ENCODE measurements around the gene PTPRH. TPM values are rescaled to one million over a fixed set of nuclear protein-coding genes. Genes with fewer than 3 reads are reported as not detected.

Gene PTPRH
- total and polyA plus RNA-seq, 10 donors: 6.5 to 97.9 (median 48.9) TPM

GRCh38 chr19:55146078-55146704, 63.1 kb downstream of the PTPRH start:
- DNase-seq: no peak
- H3K36me3 ChIP-seq: no peaks in the 10 kb centered on the region
- no peak overlapping the region for H3K27ac ChIP-seq
- H3K4me3 ChIP-seq: peak overlapping the region in 1 of 8 donors; percentile 56
- WGBS, 5 donors: 1 to 2% (median 2%) methylated on average over 24 to 37 of the region's 41 CpGs
- intact Hi-C loops (cut with DNase I; ENCODE audit: low total_unique reads): loop anchor here (10.0 kb wide), 1 partner anchor 359 kb away; no protein-coding TSS in a partner anchor
- peaks cover 0 to under 1% (median 0%) of the 10 kb centered on the region in 8 donors for H3K9me3 ChIP-seq
- H3K27me3 ChIP-seq (replicated peaks in 1 of 7): peaks cover 4 to 87% (median 70%) of the 10 kb centered on the region in 7 donors
- TF ChIP-seq POLR2AphosphoS5 (IDR thresholded peaks at IDR 0.05) (no peak), CTCF (IDR thresholded peaks at IDR 0.05 in 8 of 11, conservative IDR thresholded peaks at IDR 0.05 in 3 of 11) (peak in 2 of 11 experiments; percentile 42)
- peaks cover 0 to 31% (median 16%) of the 10 kb centered on the region in 6 donors for H3K4me1 ChIP-seq

GRCh38 chr19:55145232-55145631, 64.1 kb downstream of the PTPRH start:
- WGBS, 5 donors: 7 to 13% (median 9%) methylated on average over 3 of the region's 3 CpGs
- Histone ChIP-seq H3K4me3 (peak overlapping the region in 1 of 8 donors; percentile 56), H3K9me3 (no peaks in the 10 kb centered on the region), H3K4me1 (peaks cover 0 to 35% (median 19%) of the 10 kb centered on the region in 6 donors), H3K27ac (no peak overlapping the region), H3K36me3 (no peaks in the 10 kb centered on the region), H3K27me3 (replicated peaks in 1 of 7) (peaks cover 4 to 96% (median 73%) of the 10 kb centered on the region in 7 donors)
- no peak for TF ChIP-seq POLR2A (IDR thresholded peaks at IDR 0.05)
- TF ChIP-seq CTCF (IDR thresholded peaks at IDR 0.05 in 8 of 11, conservative IDR thresholded peaks at IDR 0.05 in 3 of 11): no peak
- no peak for TF ChIP-seq POLR2AphosphoS5 (IDR thresholded peaks at IDR 0.05)
- intact Hi-C loops (cut with DNase I; ENCODE audit: low total_unique reads): loop anchor here (10.0 kb wide), 1 partner anchor 360 kb away; no protein-coding TSS in a partner anchor
- no peak for DNase-seq

- H3K27me3 ChIP-seq (replicated peaks in 1 of 7): peaks cover 2 to 99% (median 61%) of the 10 kb centered on the region in 7 donors
Observed at GRCh38 chr19:55141696-55142095, 67.6 kb downstream of the PTPRH start.

More at GRCh38 chr19:55141696-55142095, 67.6 kb downstream of the PTPRH start:
- no peak for TF ChIP-seq POLR2AphosphoS5 (IDR thresholded peaks at IDR 0.05)
- TF ChIP-seq CTCF (IDR thresholded peaks at IDR 0.05 in 8 of 11, conservative IDR thresholded peaks at IDR 0.05 in 3 of 11): no peak
- no peak for TF ChIP-seq POLR2A (IDR thresholded peaks at IDR 0.05)
- DNase-seq: no peak
- WGBS, 5 donors: 12 to 53% (median 25%) methylated on average over 12 to 21 of the region's 21 CpGs
- no peak overlapping the region for H3K4me3 ChIP-seq
- no peak overlapping the region for H3K27ac ChIP-seq
- H3K36me3 ChIP-seq: no peaks in the 10 kb centered on the region
- H3K9me3 ChIP-seq: no peaks in the 10 kb centered on the region
- intact Hi-C loops (cut with DNase I; ENCODE audit: low total_unique reads): loop anchor here (10.0 kb wide), 1 partner anchor 363 kb away; no protein-coding TSS in a partner anchor
- peaks cover 0 to 35% (median 17%) of the 10 kb centered on the region in 6 donors for H3K4me1 ChIP-seq

All from spleen (tissue), 11 donors.